NCI-H2171 (cell line): ENCODE results near the gene TUSC2.
A peak's percentile ranks its signal among the peaks of the same experiment; 100 is the strongest.
"Not testable (repeated sequence)": the region's sequence is repeated elsewhere in the genome, so short reads cannot be mapped to it uniquely, and the experiment has no call there.

Source experiments
- DNase-seq: peaks from one replicate; lab custom pipeline; 2025; lab: John Stamatoyannopoulos, UW

Gene TUSC2

DNA sequence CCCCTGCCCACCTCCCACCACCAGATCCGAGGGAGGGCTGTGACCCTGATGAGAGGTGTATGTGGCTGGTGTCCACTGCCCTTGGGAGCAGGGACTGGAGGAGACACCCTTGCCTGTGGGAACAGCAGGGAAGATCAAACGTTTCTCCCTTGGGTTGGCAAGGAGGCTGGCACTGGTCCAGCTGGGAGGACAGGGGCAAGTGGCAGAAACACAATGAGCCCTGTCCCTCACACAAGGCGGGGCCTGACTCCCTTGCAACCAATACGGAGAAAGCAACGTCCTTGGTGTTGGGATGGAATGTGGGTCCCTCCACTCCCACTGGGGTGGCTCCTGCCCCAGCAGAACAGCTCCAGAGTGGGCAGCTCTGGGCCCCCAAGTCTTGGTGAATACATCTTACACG is 10.7 kb downstream of the TUSC2 start:
- no peak for DNase-seq

DNA sequence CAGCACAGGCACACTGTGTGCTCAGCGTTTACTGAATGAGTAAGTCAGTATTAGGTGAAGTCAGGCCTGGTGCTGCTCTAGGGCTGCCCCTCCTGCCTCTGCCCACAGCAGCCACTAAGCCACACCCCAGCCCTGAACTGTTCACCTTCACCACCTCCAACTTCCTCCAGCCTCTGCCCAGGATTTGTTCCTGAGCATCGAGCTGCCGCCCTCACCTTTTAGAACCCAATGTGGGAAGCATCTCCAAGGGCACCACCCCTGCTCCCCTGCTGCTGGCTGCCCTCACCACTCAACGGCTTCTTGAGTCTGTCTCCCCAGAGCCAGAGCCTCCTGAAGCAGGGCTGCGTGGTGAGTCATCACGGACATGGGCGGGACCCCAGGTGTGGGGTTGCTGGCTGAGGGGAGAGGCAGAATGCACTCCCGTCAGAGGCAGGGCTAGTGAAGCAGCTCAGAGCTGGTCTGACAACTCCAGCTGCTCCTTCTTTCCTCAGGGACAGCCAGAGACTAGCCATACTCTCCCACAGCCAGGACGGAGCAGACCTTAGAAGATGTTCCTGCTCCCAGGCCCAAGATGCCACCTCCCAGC is 11.3 kb downstream of the TUSC2 start:
- peak; percentile 16 for DNase-seq

GRCh38 chr3:50314816-50315215 is 13.2 kb downstream of the TUSC2 start:
- no peak for DNase-seq

DNA sequence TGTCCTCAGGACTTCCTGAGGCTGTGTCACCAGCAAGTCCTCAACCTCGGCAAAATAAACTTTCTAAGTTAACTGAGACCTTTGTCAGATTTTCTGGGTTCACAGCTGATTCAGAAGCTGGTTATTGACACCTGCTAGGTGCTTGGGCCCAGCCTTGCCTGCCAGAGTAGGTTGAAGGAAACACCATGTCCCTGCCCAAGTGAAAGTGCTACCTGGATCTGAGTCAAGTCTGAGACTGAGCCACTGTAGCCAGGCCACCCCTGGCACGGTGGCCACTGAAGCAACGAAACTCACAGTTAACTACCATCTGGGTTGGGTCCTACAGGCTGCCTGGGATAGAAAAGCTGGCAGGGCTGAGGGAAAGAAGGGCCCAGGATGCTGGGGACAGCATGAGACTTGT is 13.7 kb downstream of the TUSC2 start:
- DNase-seq = no peak

DNA sequence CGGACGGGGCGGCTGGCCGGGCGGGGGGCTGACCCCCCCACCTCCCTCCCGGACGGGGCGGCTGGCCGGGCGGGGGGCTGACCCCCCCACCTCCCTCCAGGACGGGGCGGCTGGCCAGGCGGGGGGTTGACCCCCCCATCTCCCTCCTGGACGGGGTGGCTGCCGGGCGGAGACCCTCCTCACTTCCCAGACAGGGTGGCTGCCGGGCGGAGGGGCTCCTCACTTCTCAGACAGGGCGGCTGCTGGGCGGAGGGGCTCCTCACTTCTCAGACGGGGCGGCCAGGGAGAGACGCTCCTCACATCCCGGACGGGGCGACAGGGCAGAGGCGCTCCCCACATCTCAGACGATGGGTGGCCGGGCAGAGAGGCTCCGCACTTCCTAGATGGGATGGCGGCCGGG is 16.0 kb downstream of the TUSC2 start:
- not testable (repeated sequence) for DNase-seq

GRCh38 chr3:50304601-50305000 is 23.4 kb downstream of the TUSC2 start:
- DNase-seq = no peak

- no peak for DNase-seq
These were observed 24.8 kb downstream of the TUSC2 start, which contains the start of gene HYAL1 for GRCh38 chr3:50303013-50303815. Gene HYAL1 (minus strand): TSS chr3:50303574. CDS start chr3:50302956, 618 bp downstream.

GRCh38 chr3:50302095-50303012 is 25.7 kb downstream of the TUSC2 start:
- DNase-seq = no peak

GRCh38 chr3:50300681-50301254 is 27.3 kb downstream of the TUSC2 start:
- no peak for DNase-seq

DNA sequence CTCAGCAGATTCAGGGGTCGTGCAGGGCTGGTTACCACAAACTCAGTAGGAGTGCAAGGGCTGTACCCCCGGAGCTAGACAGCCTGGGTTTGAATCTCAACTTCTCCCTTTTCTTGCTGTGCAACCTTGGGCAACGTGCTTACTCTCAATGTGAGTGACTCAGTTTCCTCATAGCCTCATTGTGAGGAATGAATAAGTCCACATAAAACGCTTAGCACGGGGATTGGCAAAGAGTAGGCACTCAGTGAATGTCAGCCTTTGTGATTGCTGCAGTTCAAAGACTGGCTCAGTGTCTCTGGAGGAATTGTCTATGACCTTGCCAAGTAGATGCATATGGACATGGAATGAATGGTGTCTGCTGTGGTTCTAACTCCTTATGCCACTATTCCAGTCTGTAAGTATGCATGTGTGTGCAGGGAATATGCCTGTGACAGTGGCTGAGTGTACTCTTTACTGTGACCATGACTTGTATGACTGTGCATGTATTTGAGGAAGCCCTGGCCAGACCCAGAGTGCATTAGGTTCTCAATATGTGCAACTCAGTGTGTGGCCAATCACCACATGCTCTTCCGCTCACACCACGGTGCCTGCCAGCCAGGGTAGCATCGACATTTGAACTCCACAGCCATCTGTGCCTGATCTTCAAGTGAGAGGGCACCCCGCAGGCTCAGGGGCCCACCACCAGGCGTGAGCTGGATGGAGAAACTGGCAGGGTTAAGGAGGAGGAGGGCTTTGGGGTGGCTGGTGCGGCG is 27.9 kb downstream of the TUSC2 start:
- DNase-seq = no peak

DNA sequence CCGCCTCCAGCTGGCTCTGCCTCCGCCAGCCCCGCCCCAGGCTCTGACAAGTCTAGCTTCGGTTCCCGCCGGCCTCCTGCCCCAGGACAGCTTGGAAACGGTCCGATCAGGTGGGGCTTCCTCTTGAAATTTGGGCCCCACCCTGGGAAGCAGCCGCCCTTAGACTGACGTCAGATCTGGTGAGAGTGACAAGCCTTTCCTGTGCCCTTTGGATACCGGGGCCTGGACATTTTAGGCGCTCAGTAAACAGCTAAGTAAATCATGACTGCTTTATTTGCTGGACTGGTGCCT is 28.4 kb downstream of the TUSC2 start:
- no peak for DNase-seq

DNA sequence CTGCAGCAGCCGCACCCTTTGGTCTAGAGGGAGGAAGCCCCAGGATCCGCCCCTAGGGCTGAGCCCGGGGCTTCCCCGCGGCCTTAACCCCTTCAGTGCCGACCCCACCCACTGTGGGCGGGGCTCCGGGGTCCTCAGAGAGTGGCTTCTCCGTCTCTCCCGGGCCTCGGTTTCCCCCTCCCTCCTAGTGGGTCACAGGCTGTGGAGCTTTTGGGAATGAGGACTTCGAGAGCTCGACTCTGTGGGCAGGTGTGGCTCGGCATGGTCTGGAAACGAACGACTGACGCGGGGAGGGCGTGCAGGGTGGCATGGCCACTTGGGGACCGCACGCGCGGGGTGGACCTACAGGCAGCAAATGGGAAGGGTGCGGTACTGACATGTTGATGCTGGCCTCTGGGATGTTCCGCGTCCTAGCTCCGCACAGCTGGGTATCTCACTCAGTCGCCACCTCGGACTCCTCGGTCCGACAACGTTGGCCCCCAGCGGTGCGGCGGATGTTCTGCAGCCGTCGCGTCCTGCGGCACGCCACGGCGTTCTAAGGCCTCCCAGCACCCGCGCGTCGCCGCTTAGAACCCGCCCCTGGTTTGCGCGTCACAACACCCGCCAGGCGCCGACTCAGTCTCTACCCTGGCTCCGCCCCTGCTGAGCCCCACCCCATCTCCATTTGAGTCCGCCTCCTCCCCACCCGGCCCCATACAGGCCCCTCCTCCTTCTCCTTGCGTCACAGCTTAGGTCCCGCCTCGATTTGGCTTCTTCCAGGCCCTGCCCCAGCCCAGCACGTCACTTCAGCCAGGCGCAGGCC is 29.0 kb downstream of the TUSC2 start, which contains the start of the genes HYAL3 and NAA80:
Gene HYAL3, minus strand, starts transcription at position 570 of the 802 bp plus-strand sequence. CDS start 3,803 bp downstream, outside the sequence.
Gene NAA80, minus strand, starts transcription at position 570 of the 802 bp plus-strand sequence. CDS start 1,942 bp downstream, outside the sequence.
- DNase-seq = peak; percentile 93

DNA sequence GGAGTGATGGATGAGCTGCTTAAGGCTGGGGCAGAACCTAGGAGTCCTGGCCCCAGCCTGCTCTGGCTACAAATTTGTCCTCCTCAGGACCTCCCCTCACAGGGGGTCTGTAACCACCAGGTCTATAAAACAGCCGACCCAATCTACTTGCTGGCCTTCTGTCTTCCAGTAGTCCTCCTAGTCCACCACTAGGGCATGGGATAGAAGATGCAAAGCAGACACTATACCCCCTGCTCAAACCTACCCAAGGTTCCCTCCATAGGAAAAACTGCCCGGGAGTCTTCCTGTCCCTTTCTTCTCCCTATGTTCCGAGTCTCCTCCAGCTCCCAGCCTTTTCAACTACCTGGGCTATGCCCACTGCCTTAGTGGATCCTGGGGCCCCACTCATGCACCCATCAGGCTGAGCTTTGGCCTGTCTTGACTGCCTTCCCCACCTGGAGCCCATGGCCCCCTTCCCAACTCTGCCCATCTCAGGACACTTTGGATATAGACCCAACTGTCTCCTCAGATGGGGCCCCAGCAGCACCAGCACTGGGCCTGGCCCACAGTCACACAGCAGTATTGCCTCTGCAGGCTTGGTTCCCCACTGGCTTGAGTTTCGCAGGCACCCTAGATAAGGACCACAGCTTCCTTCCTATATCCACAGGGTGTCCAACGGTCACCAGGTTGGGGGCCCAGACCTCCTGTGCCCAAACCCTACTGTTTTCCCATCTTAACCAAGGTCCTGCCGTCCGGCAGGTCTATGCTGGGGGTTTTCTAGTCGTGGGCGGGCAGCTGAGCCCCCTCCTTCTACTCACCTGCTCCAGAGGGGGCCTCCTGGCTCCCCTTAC is 29.9 kb downstream of the TUSC2 start:
- DNase-seq = no peak

DNA sequence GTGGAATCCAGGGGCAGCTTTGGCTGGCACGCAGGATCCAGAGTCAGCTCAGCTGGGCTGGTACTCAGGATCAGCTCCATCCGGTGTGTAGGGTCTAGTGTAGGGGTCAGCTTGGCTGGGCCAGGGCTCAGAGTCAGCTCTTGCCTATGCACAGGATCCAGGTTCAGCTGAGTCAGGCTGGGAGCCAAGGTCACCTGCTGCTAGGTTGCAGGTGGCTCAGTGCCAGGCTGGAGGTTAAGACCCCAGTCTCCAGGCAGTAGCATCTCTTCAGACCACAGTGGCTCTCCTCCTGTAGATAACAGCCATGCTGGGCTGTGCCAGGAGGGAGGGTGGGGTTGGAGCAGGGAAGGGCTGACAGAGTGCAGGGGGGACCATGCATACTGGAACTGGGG is 30.6 kb downstream of the TUSC2 start:
- no peak for DNase-seq

GRCh38 chr3:50296721-50297383 is 31.2 kb downstream of the TUSC2 start:
- DNase-seq = no peak

- no peak for DNase-seq
These were observed 32.2 kb downstream of the TUSC2 start for GRCh38 chr3:50295553-50296431.

DNA sequence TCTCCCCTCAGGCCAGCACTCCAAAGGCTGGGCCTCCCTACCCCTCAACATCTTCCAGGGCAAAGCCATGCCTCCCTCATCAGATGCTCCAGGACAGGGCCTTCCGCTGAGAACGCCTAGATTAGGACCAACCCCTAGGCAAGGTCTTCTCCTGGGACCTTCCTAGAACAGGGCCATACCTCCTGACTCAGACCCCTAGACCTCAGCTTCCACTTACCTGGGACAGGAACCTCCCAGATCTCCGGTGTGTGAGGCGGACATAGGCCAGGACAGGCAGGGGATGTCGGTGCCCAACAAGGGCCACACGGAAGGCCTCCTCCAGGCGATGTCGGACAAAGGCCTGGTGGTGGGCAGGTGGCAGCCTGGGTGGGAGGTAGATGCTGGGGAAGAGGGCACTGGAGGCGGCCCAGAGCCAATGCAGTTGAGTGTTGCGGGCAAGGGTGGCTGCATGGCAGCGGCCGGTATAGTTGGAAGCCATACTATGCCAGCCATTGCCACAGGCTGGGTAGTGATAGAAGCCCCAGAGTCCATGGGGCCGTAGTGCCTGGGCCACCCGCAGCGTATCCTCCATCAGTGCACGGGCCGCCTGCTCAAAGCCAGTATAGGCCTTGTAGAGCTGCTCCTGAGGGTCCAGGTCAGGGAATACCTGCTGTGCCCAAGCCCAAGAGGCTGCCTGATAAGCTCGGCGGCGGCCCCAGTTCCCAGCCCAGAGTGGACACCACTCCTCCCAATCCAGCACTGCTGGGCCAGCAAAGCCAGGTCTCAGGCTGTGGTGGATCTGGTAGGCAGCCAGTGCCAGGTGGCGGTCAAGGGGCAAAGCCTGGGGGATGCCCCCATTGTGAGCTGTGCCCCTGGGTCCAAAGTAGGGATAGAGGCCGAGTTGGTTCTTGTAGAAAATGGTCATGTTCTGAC is 33.3 kb downstream of the TUSC2 start:
- DNase-seq = no peak
